Stimulated activated memory B cell treated with anti-CD40 and anti-IgM and Interleukin-4, amounts not matched to agents 10 μg/mL and 1 μg/mL and 100 μg/mL, for 72 hours (primary cell): ENCODE measurements around the gene FGF11.
A peak's percentile ranks its signal among the peaks of the same experiment; 100 is the strongest.

Experiments
- ATAC-seq: fragments of 150-1000 bp; cut with Tn5 transposase; 2 replicates; pipeline ENCODE4 v1.10.0; 2021
- H3K27ac Mint-ChIP-seq: one replicate; pipeline ENCODE4 v1.8.0; 2022; ENCODE audit warnings: mild to moderate bottlenecking, mixed read lengths
- H3K27me3 Mint-ChIP-seq: one replicate; pipeline ENCODE4 v1.8.0; 2022; ENCODE audit warnings: mixed read lengths
- H3K36me3 Mint-ChIP-seq: one replicate; pipeline ENCODE4 v1.8.0; 2022; ENCODE audit warnings: mixed read lengths
- H3K4me1 Mint-ChIP-seq: one replicate; pipeline ENCODE4 v1.8.0; 2022; ENCODE audit warnings: mixed read lengths
- H3K4me3 Mint-ChIP-seq: one replicate; pipeline ENCODE4 v1.8.0; 2022; ENCODE audit warnings: mild to moderate bottlenecking, moderate library complexity, mixed read lengths
- H3K9me3 Mint-ChIP-seq: one replicate; pipeline ENCODE4 v1.8.0; 2022; ENCODE audit warnings: mixed read lengths

The FGF11 gene

GRCh38 chr17:7484919-7485377, 45.6 kb downstream of the FGF11 start:
- H3K4me3 Mint-ChIP-seq: peak overlapping the region; percentile 99
- no peaks in the 10 kb centered on the region for H3K9me3 Mint-ChIP-seq
- peaks cover 79% of the 10 kb centered on the region for H3K4me1 Mint-ChIP-seq

GRCh38 chr17:7486181-7486580, 46.9 kb downstream of the FGF11 start:
- H3K9me3 Mint-ChIP-seq: no peaks in the 10 kb centered on the region
- no peaks in the 10 kb centered on the region for H3K27me3 Mint-ChIP-seq
- H3K4me1 Mint-ChIP-seq: peaks cover 82% of the 10 kb centered on the region
- peaks cover 14% of the 10 kb centered on the region for H3K36me3 Mint-ChIP-seq
- H3K4me3 Mint-ChIP-seq: peak overlapping the region; percentile 76
- no peak for ATAC-seq
- H3K27ac Mint-ChIP-seq: peak overlapping the region; percentile 100

More at GRCh38 chr17:7484919-7485377, 45.6 kb downstream of the FGF11 start:
- H3K27ac Mint-ChIP-seq: peak overlapping the region; percentile 100
- ATAC-seq: no peak
- no peaks in the 10 kb centered on the region for H3K27me3 Mint-ChIP-seq
- peaks cover 9% of the 10 kb centered on the region for H3K36me3 Mint-ChIP-seq

GRCh38 chr17:7490144-7490543, 50.8 kb downstream of the FGF11 start:
- Mint-ChIP-seq H3K36me3 (peaks cover 36% of the 10 kb centered on the region), H3K4me3 (no peak overlapping the region), H3K4me1 (peaks cover 81% of the 10 kb centered on the region), H3K27ac (peak overlapping the region; percentile 15), H3K27me3 (no peaks in the 10 kb centered on the region), H3K9me3 (no peaks in the 10 kb centered on the region)
- ATAC-seq: no peak

GRCh38 chr17:7491583-7491982, 52.3 kb downstream of the FGF11 start:
- H3K27ac Mint-ChIP-seq: peak overlapping the region; percentile 40
- H3K4me3 Mint-ChIP-seq: no peak overlapping the region
- H3K27me3 Mint-ChIP-seq: no peaks in the 10 kb centered on the region
- H3K36me3 Mint-ChIP-seq: peaks cover 50% of the 10 kb centered on the region
- H3K4me1 Mint-ChIP-seq: peaks cover 69% of the 10 kb centered on the region
- no peak for ATAC-seq
- H3K9me3 Mint-ChIP-seq: no peaks in the 10 kb centered on the region

- no peak overlapping the region for H3K27ac Mint-ChIP-seq
- peaks cover 59% of the 10 kb centered on the region for H3K36me3 Mint-ChIP-seq
- no peaks in the 10 kb centered on the region for H3K9me3 Mint-ChIP-seq
- peaks cover 50% of the 10 kb centered on the region for H3K4me1 Mint-ChIP-seq
- ATAC-seq: no peak
- no peaks in the 10 kb centered on the region for H3K27me3 Mint-ChIP-seq
- no peak overlapping the region for H3K4me3 Mint-ChIP-seq
Measured at GRCh38 chr17:7493941-7494340, 54.6 kb downstream of the FGF11 start.
